Stimulated activated naive CD4-positive, alpha-beta T cell (primary cell): Measurements from ENCODE around the gene ATXN2.
A peak's percentile ranks its signal among the peaks of the same experiment; 100 is the strongest.

Experiments used
- DNase-seq, 6 experiments: peaks; one replicate each; lab custom pipeline; 2025; lab: John Stamatoyannopoulos, UW

Gene ATXN2

GRCh38 chr12:111451649-111452129 is 147.4 kb downstream of the ATXN2 start:
- peak in 3 of 6 experiments; percentile 51 to 85 (median 76) for DNase-seq

GRCh38 chr12:111451232-111451631 is 147.9 kb downstream of the ATXN2 start:
- DNase-seq = peak in 1 of 6 experiments; percentile 25

GRCh38 chr12:111450676-111451075 is 148.4 kb downstream of the ATXN2 start:
- DNase-seq = no peak

GRCh38 chr12:111448846-111449790 is 150.0 kb downstream of the ATXN2 start:
- no peak for DNase-seq

GRCh38 chr12:111448266-111448830 is 150.8 kb downstream of the ATXN2 start:
- no peak for DNase-seq

- no peak for DNase-seq
Observed at GRCh38 chr12:111447571-111448265, 151.4 kb downstream of the ATXN2 start.

- DNase-seq = no peak
Observed at GRCh38 chr12:111446631-111447570, 152.2 kb downstream of the ATXN2 start.

GRCh38 chr12:111445726-111446581 is 153.2 kb downstream of the ATXN2 start:
- DNase-seq = no peak

- DNase-seq = peak; percentile 38 to 71 (median 55)
Observed at GRCh38 chr12:111444925-111445725, 154.0 kb downstream of the ATXN2 start.

GRCh38 chr12:111444314-111444924 is 154.7 kb downstream of the ATXN2 start:
- no peak for DNase-seq

- no peak for DNase-seq
Observed at GRCh38 chr12:111443586-111443985, 155.5 kb downstream of the ATXN2 start.

- DNase-seq = no peak
Observed at GRCh38 chr12:111443086-111443485, 156.0 kb downstream of the ATXN2 start.

- DNase-seq = no peak
Observed at GRCh38 chr12:111442301-111443045, 156.6 kb downstream of the ATXN2 start.

- no peak for DNase-seq
Observed at GRCh38 chr12:111441107-111441928, 157.8 kb downstream of the ATXN2 start.

- DNase-seq = no peak
Observed at GRCh38 chr12:111440631-111441030, 158.5 kb downstream of the ATXN2 start.

- DNase-seq = no peak
Observed at GRCh38 chr12:111440152-111440551, 159.0 kb downstream of the ATXN2 start.

GRCh38 chr12:111439657-111440151 is 159.4 kb downstream of the ATXN2 start:
- no peak for DNase-seq
